ENCODE results near the gene MLLT3.

The MLLT3 gene

DNA sequence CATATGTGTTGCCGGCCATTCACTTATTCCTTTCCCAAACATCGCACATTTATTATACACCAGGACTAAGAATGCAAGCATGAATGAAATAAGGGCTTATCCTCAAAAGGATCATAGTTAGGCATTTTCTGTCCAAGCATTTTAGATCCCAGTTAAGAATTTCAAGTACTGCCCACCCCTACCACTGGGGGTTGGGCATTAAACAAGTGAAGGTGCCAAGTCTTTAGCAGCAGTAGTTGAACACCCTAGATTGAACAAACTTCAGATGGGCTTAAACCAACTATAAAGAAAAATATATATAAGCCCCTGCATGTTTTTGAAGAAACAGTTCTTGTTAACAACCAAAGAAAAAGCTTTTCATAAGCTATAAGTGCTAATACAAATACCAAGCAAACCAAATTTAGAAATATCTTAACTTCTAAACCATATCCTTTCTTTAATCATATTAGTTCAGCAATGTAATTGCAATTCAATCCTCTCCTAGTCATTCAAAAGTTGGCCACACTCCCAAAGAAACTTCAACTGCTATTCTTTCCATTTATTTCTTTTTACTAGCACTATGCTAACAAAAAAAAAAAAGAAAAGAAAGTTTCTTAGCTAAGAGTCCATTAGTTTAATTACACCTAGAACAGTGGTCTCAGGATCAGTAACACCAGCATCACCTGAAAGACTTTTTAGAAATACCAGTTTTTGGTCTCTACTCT, 149.8 kb downstream of the MLLT3 start:
- no peak for DNase-seq

- no peak for DNase-seq
These were observed 155.8 kb downstream of the MLLT3 start for GRCh38 chr9:20466328-20467008.

DNA sequence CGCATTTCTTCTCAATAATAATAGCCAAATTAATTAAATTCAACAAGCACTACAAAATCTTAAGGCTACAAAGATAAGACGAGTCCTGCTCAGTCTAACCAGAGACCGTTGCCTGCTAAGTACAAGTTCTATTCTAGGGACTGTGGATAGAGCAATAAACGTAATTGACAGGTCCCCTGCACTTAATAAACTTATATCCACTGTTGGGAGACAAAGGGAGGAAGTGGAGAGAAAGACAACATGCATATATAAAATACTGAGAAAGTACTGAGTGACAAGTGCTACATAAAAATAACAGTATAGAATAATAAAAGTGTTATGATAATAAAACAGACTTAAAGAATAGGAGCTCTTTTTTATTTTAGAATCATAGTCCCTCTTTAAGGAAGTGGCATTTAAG, 158.1 kb downstream of the MLLT3 start:
- no peak for DNase-seq

- no peak for DNase-seq
These were observed 158.5 kb downstream of the MLLT3 start for GRCh38 chr9:20463823-20464222.

DNA sequence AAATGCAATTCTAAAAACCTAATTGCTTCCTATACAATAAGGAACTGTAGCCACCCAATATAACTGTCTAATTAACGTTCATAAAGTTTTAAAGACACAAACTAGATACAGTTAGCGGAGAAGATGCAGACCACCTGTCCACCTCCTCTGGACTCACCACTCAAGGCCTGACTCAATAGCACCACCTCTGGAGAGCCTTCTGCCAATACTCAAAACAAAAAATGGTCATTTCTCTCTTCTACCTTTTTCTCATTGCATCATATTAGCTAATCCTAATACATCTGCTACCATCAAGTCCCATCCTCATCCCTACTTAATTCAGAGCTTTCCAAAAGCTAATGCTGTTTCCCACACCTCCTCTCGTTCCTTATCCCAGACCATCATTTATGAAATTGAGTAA, 159.9 kb downstream of the MLLT3 start:
- no peak for DNase-seq

DNA sequence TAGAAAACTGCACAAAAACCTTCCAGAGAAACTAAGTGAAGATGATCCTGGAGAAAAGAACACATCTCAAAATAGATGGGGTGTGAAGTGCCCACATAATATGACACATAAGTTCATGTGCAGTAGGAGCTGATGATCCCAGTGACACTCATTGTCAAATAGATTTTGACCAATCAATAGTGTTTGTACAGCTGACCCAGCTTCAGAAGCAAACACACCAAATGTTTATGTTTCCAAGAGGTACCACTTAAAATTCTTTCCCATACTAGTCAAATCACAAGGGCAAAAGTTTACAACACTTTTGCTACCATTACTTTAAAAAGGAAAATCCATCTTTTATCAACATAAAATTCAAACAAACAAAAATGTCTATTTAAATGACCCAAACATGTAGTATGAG, 175.0 kb downstream of the MLLT3 start:
- DNase-seq: no peak

DNA sequence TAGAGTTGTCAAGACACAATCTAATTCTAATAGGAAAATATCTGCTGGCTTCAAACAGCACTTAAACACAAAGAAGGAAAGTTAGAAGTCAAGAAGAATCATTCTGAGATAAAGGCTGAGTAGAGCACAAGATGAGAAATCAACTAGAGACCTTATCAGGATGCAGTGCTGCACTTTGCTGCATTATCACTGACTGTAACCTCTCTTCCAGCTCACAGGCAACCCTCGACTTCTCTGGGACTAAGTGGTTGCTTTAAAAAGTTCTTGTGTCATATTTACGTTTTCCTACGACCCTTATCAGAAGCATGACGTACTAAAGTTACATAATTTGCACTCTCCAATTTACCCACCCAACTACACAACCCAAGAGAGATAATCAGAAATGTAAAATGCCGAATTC, 176.1 kb downstream of the MLLT3 start:
- no peak for DNase-seq

GRCh38 chr9:20442461-20443319, 179.6 kb downstream of the MLLT3 start:
- no peak for DNase-seq

DNA sequence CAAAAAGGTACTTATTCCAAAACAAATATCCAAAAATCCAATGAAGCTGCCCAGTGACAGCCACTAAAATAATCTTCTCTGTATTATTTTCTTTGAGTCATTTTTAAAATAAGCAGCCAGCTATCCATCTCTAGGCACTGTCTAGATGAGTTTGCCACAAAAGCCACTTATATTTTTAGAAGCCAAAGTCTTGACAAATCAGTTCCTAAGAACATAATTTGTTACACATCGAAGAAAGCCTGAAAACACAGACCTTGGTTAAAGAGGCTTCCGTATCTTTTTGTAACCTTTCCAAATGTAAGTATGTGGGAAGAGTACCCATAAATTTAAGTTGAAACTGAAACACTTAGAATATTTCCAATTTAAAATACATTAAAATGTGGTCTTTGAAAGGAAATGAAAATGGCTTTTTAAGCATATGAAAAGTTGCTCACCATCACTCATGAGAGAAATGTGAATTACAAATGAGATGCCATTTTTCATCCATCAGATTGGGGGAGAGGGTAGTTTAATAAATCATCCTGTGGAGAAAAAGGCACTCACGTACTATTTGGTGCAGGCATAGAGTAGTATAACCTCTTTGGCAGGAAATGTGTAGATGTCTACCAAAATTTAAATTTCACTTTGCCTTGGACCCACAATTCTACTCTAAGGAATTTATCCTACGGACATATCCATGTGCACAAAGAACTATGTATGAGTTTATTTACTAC, 180.4 kb downstream of the MLLT3 start:
- no peak for DNase-seq

- DNase-seq: no peak
These were observed 181.1 kb downstream of the MLLT3 start for GRCh38 chr9:20441166-20441565.

DNA sequence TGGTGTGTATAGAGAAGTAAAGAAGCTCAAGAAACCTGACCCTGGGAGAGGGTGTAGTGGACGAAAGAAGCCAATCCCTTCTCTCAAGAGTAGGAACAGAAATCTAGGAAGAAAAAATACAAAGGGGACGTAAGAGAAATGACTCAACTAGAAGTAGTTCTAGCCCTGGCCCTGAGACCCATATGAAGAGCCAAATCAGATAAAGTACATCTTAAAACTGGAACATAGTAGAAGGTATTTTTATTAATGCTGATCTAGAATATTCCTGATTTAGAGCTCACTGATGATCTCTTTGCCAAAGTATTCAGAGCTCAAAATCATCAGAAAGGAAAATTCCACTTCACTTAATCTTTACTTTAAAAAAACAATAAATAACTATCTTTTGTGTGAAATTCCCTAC, 184.8 kb downstream of the MLLT3 start:
- DNase-seq: no peak

DNA sequence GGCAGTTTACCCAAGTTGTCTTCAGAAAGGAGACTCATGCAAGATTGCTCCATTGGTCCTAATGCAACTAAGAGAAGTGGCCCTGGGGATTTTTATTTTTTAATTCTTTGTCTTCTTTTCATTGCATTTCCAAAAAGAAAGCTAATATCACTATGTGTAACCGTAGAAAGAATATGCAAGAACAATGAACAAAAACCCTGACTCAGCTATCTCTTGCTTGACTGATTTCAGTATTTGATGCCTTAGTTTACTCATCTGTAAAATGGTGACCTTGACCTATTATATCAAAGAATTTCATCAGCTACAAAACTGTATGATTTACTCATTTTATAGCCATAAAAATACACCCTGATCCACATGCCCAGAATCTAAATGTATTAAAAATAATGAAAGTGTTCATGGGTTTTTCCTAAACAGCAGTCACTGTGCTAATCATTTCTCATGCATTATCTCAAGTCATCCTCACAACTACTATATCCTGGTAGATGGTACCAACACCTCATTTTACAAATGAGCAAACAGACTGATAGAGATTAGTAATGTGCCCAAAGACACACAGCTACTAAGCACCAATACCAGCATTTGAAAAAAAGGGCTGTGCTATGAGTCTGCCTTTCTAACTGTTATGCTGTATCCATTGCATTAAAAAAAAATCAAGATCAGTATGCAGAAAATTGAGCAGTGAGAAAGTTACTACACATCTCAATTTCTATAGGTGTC, 185.7 kb downstream of the MLLT3 start:
- DNase-seq: no peak

DNA sequence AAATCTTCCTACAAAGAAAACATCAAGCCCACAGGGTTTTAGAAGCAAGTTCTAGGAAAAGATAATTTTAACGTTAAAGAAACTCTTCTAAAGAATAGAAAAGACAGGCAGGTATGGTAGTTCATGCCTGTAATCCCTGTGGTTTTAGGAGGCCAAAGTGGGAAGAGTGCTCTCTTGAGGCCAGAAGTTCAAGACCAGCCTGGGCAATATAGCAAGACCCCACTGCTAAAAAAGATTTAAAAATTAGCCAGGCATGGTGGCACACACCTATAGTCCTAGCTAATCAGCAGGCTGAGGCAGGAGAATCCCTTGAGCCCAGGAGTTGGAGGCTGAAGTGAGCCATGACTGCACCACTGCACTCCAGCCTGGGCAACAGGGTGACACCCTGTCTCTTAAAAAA, 193.3 kb downstream of the MLLT3 start:
- no peak for DNase-seq

DNA sequence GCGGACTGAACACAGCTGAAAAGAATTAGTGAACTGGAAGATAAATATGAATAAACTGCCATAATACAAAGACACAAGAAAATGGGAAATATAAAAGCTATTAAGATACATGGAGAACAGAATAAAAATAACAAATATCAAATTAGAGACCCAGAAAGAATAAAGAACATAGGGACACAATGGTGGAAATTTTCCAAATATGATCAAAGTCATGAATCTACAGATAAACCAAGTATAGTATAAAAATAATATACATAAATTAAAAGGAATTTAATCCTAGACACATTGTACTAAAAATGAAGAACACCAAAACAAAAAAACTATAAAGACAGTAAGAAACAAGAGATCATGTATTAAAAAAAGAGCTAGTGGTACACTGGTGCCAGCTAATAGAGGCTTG, 194.9 kb downstream of the MLLT3 start:
- DNase-seq: no peak

GRCh38 chr9:20426019-20426418, 196.3 kb downstream of the MLLT3 start:
- no peak for DNase-seq

GRCh38 chr9:20419533-20419932, 202.8 kb downstream of the MLLT3 start:
- DNase-seq: no peak

DNA sequence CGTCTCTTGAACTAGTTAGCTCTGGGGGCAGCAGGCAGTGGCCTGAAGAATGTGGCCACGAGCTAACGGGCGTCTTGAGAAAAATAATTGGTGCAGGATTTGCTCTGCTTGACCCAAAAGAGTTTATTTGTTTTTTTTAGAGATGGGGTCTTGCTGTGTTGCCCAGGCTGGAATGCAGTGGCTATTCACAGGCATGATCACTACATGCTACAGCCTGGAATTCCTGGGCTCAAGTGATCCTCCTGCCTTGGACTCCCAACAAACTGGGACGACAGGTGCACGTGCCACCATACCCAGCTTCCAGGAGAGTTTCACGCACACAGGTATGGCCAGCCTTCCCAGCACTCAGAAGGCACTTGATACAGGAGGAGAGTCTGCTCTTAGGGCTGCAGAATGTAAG, 203.8 kb downstream of the MLLT3 start:
- no peak for DNase-seq

DNA sequence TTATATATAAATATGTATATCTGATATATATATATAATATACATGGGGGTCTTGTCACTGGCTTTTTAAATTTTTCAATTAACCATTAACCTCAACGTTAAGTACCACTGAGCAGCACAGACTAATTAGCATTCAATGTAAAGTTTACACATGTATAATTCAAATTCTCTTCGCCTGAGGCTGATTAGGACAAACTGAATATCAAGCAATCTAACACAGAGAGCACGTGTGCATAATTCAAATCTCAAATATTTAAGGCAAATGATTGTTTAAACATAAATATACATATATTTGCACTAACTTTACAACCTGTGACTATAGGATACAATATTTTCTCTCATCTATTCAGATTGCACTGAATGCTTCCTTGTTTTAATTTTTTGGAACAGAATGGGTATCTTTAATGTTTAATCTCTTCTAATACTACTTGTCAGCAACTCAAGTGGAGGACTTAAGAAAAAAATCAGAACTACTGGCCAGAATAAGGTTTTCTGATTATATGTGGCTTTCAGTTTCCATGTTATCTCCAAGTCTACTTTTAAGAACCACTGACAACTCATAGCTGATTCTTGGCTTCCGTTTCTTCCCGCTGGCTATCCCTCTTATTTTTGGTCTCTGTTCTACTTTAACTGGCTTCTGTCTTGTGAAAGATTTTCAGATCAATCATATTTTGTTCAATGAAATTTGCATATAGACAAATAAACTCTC, 204.8 kb downstream of the MLLT3 start:
- no peak for DNase-seq

DNA sequence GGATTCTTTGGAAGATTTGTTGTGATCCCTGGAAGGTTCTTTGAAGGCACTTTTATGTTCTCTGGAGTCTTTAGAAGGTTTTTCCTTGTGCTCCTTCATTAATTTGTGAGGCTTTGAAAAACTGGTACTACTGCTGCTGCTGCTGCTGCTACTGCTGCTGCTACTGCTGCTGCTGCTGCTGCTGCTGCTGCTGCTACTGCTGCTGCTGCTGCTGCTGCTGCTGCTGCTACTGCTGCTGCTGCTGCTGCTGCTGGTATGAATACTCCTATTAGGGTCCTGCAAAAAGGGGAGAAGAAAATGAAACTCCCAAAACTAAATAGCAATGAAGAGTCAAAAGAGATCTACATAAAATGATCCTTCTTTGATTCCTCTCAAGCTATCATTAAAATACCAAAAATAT, 208.1 kb downstream of the MLLT3 start:
- DNase-seq: no peak

DNA sequence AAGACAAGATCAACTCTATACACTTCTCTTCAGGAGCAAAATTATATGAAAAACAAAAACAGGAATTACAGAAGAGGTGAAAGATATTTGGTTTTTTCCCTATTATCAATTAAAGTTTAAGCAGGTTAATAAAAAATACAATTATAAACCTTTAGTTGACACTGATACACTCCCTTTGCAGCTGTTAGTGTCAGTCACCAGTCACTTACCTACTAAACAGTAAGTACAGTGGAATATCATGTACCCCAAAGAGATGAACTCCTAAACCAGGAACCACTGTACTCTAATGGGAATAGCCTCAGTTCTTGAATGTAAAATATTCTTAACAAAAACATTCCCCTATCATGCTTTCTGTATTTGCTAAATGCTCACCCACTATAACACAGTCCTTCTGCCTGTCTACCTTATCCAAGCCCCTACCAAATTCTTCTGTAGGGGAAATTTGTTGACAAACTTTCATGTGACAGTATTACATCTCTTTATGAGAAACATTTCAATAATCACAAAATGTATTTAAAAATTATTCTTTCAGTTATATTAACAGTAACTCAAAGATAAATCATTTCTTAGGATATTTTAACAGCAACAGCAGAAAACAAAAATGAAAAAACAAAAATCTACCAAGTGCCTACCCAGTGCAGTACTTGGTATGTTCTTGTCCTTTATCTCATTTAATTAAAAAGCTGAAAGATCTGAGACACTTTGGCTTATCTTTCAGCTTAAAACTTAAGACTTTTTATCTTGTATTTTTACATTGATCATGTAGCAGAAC, 212.8 kb downstream of the MLLT3 start:
- DNase-seq: no peak

DNA sequence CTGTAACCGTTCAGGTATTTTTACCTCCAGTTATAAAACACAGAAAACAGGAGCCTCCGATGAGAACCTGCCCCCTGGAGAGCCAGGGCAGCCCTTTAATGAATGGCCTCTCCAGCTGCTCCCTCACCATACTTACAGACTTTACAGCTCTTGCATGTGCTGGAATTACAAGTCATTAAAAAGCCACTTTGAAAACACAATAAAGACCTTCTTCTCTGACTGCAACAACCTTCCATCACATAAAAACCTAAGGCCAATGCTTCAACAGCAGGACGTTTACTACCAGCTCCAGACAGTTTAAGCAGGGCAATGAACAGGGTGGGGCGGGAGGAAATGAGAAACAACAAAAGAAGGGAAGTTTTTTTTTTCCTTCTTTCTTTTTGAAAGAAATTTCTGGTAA, 213.8 kb downstream of the MLLT3 start:
- DNase-seq: no peak

Measured in DMS 273 treated with DMSO at 0.1 percent for 48 hours (cell line).